ENCODE results near the gene GPR137.

- no peak for TF ChIP-seq EZH2 (IDR thresholded peaks at IDR 0.05; ENCODE audit: low read length, unreplicated experiment)
- no peak for TF ChIP-seq CTCF (conservative IDR thresholded peaks at IDR 0.05; ENCODE audit: low read depth, low read length)
These were observed 42.3 kb downstream of the GPR137 start for GRCh38 chr11:64327993-64328392.

Data from PC-3 (cell line).